Spleen (tissue), 7 donors: ENCODE data around the gene DEPDC7.

Source experiments
- POLR2A ChIP-seq, 3 donors: fragments of 450-650 bp; IDR thresholded peaks; one replicate each; pipeline ENCODE4 v1.5.1; 2017; ENCODE audit warnings: antibody characterized with exemption in 3 of 3, mild to moderate bottlenecking in 1 of 3
- POLR2AphosphoS5 ChIP-seq, 3 donors: sonication (generic); formaldehyde crosslinking; IDR thresholded peaks; one replicate each; pipeline ENCODE4 v1.5.1; 2017; ENCODE audit warnings: antibody characterized with exemption in 3 of 3
- TF ChIP-seq, protein P1 (sequence below), 11 experiments: fragments of 200-600 bp in 7 of 11; fragments of 450-650 bp in 4 of 11; sonication (generic) in 4 of 11; IDR thresholded peaks in 8 of 11; conservative IDR thresholded peaks in 3 of 11; 1 replicate in 7 of 11; 2 replicates in 4 of 11; pipeline versions ENCODE4 v1.4.0 to v1.8.0; 2016 to 2021; ENCODE audit warnings: antibody characterized with exemption in 11 of 11, inconsistent platforms in 4 of 11, mild to moderate bottlenecking in 1 of 11
- donor health status: DM: no; HTN: no; CAD: no; lungs with moderate emphysema.
- donor health status: DM: no; HTN: no; CAD: no.
- donor health status: DM: no; HTN: no; CAD: no.

DNA sequence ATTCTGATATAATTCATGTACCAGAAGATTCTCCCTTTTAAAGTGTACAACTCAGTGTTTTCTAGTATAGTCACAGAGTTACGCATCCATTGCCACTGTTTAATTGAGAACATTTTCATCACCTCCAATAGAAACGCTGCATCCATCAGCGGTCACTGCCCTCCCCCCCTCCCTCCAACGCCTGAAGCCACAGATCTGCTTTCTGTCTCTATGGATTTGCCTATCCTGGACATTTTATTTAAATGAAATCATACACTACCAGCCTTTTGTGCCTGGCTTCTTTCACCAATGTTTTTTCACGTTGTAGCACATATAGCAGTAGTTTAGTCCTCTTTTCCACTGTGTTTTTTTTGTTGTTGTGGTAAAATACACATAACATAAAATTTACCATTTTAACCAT is 46.5 kb downstream of the DEPDC7 start:
- TF ChIP-seq POLR2AphosphoS5 (IDR thresholded peaks at IDR 0.05) (no peak), POLR2A (IDR thresholded peaks at IDR 0.05) (no peak)
- TF ChIP-seq, protein P1, sequence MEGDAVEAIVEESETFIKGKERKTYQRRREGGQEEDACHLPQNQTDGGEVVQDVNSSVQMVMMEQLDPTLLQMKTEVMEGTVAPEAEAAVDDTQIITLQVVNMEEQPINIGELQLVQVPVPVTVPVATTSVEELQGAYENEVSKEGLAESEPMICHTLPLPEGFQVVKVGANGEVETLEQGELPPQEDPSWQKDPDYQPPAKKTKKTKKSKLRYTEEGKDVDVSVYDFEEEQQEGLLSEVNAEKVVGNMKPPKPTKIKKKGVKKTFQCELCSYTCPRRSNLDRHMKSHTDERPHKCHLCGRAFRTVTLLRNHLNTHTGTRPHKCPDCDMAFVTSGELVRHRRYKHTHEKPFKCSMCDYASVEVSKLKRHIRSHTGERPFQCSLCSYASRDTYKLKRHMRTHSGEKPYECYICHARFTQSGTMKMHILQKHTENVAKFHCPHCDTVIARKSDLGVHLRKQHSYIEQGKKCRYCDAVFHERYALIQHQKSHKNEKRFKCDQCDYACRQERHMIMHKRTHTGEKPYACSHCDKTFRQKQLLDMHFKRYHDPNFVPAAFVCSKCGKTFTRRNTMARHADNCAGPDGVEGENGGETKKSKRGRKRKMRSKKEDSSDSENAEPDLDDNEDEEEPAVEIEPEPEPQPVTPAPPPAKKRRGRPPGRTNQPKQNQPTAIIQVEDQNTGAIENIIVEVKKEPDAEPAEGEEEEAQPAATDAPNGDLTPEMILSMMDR (IDR thresholded peaks at IDR 0.05 in 8 of 11, conservative IDR thresholded peaks at IDR 0.05 in 3 of 11), result no peak
